HG03045 (cell line): ENCODE results near the gene SLC12A9.

Experiments used
- ATAC-seq: cut with Tn5 transposase; IDR thresholded peaks from one replicate; pipeline ENCODE4 v1.9.1; 2021; ENCODE audit warnings: mild to moderate bottlenecking, moderate library complexity; ENCODE audit not compliant: unreplicated experiment

Gene SLC12A9

GRCh38 chr7:100882201-100882600 is 29.7 kb downstream of the SLC12A9 start:
- no peak for ATAC-seq

- ATAC-seq: no peak
Measured at GRCh38 chr7:100882785-100883526, 30.4 kb downstream of the SLC12A9 start.

DNA sequence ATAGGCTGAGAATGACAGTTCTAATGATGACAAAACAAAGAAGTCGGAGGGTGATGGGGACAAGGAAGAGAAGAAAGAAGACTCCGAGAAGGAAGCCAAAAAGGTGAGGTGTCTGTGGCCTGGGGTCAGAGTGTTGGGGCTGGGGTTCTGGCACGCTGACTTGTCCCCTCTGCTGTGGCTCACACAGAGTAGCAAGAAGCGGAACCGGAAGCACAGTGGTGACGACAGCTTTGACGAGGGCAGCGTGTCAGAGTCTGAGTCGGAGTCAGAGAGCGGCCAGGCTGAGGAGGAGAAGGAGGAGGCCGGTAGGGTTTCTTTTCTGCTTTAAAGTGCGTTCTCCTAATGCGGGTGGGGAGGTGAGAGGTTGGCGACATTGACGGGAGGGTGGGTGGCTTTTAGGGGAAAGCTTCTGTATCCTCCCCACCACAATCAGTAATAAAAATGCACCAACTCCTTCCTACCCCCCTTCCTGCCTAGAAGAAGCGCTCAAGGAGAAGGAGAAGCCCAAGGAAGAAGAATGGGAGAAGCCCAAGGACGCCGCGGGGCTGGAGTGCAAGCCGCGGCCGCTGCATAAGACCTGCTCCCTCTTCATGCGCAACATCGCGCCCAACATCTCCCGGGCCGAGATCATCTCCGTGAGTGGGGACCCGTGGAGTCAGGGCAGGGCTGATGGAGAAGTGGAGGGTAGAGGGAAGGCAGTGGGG is 32.4 kb downstream of the SLC12A9 start:
- ATAC-seq: no peak

DNA sequence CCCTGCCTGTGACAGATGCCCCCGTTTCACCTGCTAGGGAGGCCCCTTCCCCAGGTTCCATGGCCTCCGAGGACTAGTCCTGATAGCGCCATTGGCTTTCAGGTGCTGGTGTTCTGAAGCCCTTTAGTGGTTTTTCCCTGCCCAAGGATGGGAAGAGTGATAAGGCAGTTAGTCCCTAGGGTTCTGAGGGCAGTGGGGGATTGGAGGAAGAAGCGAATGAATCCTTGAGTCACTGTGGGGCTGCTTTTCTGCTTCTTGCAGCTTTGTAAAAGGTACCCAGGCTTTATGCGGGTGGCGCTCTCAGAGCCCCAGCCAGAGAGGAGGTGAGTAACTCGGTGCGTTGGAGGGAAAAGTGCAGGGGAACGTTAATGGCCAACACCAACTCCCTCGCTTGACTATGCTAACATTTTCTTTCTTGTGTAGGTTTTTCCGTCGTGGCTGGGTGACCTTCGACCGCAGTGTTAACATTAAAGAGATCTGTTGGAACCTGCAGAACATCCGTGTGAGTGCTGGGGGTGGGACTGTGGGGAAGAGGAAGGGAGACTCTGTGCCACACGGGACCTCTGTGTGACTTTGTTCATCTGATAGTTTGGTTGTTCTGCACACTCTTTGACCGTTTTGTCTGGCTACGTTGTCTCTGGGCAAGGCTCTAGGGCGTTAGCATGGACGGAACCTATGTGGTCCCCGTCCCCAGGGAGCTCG is 33.1 kb downstream of the SLC12A9 start:
- no peak for ATAC-seq

- no peak for ATAC-seq
Measured at GRCh38 chr7:100886142-100886935, 33.8 kb downstream of the SLC12A9 start.

DNA sequence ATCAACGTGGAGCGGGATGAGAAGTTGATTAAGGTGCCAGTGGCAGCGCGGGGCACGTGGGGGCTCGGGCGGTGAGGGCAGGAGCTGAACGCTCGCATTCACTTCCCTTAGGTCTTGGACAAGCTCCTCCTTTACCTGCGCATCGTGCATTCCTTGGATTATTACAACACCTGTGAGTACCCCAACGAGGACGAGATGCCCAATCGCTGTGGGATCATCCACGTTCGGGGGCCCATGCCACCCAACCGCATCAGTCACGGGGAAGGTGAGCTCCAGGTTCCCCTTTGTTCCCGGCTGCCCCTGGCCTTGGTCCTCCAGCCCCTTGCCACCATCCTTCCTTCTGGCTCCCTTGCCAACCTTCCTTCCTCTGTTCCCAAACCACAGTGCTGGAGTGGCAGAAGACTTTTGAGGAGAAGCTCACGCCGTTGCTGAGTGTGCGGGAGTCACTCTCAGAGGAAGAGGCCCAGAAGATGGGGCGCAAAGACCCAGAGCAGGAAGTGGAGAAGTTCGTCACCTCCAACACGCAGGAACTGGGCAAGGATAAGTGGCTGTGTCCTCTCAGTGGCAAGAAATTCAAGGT is 34.5 kb downstream of the SLC12A9 start:
- no peak for ATAC-seq

DNA sequence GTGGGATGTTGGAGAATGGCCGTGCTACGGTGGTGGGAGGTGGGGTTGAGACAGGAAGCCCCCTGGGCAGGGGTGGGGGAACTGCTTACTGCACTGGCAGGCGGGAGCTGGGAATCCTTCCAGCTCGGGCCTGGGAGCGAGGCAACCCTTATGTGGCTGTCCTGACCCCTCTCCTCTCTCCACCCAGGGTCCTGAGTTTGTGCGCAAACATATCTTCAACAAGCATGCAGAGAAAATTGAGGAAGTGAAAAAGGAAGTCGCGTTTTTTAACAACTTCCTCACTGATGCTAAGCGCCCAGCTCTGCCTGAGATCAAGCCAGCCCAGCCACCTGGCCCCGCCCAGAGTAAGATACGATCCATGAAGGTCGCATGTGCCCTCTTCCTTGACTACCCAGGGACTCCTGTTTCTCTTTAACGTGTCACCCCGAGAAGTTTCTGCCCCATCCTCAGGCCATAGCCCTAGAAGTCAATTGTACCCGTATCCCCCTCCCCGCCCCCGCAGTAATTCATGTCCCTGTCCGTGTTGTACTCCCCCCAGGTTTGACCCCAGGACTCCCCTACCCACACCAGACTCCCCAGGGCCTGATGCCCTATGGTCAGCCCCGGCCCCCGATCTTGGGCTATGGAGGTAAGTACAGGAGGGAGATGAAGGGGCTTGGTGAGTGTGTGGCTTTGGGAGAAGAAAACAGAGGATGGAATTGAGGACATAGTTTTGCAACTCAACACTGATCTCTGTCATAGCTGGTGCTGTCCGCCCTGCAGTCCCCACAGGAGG is 35.2 kb downstream of the SLC12A9 start:
- no peak for ATAC-seq

DNA sequence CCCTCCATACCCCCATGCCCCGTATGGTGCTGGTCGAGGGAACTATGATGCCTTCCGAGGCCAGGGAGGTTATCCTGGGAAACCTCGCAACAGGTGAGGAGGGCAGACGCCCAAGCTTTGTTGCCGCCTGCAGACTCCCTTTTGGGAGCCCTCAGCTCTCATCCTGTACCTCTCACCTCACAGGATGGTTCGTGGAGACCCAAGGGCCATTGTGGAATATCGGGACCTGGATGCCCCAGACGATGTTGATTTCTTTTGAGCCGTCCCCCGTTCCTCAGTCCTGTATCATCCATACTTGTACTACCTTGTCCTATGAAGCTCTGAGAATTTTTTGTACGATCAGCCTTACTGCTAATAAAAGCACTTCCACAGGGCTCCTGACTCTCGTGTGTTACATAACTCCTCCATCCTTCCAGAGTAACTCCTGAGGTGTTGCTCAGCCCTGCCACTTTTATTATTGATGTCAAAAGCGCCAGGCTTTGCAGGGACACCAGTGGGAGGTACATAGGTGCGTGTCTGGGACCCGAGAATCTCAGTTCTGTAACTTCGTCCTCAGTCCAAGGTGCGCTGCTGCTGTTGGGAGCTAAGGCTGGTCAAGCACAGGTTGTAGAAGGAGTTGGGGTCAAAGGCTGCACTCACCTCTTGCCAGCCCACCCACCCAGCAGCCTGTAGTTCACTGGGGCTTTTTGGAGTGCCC is 35.9 kb downstream of the SLC12A9 start:
- no peak for ATAC-seq

DNA sequence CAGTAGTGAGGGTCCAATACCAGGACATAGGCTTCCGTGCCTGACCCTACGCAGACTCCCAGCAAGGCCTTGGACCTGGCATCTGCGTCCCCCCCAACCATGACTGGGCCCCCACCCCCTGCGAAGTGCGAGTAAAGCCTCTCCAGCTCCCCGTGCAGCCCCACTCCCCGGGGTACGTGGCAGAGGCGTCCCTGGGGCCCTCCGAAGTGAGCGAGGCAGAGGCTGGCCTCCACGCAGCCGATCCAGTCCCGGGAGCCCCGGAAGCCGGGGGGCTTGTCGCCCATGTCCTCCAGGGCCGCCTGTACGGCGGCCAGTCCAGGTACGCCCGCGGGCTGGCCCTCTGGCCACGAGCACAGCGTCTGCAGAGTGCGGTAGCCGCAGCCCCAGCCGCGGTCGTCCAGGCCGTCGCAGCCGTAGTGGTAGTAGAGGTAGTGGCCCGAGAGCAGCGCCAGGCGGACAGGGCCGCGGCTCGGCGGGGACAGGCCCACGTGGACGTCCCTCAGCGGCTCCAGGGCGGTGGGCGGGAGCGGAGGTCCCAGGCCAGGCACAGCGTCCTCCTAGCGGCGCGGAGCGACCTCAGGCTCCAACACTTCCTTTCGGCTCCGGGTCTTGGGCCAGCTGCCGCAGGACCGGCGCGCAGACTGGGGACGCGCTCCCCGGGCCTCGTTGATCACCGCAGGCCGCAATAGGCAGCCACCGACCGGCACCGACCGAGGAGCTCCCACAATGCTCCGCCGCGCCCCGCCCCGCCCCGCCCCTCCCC is 36.7 kb downstream of the SLC12A9 start, which contains the start of gene UFSP1:
TSS of gene UFSP1 (minus strand) at position 728 of the 763 bp plus-strand sequence. CDS start at position 284, 444 bp downstream.
- ATAC-seq: peak; percentile 29

DNA sequence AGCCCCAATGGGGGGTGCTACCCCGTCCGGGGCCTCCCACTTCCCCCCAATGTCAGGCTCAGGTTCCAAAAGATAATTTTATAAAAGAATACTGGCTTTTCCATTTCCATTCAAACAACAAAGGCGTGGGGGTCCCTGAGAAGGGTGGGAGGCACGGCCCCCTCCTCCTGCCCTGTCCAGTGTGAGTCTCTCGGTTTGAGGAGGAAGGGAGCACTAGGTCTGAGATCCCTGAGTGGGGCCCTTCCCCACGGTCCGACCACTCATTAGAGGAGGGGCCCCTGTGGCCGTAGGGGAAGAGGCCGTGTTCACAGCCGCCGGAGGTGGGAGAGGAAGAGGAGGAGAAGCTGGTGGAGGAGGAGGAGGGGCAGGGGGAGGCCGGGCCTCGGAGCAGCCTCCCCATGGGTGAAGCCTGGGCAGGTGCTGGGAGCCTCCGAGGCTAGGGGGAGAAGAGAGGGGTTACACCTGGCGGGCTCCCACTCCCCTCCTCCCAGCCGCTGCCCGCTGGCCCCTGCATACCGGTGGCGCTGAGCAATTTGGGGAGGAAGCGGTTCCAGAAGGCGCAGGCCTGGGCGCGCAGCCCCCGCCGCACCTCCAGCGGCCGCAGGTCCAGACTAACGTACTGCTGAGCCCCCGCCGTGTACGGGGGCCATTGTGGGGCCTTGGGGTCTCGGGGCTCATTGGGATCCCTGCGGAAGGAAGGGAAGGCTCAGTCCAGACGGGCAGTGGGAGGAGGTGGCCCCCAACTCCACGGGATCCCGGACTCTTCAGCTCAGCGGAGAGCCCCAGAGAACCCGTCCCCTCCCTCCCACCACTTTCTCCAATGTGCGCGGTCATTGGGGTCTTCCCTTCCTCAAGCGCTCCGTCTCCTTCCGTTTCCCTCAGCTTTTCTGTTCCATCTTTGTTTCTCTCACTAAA is 38.4 kb downstream of the SLC12A9 start:
- no peak for ATAC-seq

GRCh38 chr7:100891568-100892247 is 39.2 kb downstream of the SLC12A9 start:
- ATAC-seq: no peak

DNA sequence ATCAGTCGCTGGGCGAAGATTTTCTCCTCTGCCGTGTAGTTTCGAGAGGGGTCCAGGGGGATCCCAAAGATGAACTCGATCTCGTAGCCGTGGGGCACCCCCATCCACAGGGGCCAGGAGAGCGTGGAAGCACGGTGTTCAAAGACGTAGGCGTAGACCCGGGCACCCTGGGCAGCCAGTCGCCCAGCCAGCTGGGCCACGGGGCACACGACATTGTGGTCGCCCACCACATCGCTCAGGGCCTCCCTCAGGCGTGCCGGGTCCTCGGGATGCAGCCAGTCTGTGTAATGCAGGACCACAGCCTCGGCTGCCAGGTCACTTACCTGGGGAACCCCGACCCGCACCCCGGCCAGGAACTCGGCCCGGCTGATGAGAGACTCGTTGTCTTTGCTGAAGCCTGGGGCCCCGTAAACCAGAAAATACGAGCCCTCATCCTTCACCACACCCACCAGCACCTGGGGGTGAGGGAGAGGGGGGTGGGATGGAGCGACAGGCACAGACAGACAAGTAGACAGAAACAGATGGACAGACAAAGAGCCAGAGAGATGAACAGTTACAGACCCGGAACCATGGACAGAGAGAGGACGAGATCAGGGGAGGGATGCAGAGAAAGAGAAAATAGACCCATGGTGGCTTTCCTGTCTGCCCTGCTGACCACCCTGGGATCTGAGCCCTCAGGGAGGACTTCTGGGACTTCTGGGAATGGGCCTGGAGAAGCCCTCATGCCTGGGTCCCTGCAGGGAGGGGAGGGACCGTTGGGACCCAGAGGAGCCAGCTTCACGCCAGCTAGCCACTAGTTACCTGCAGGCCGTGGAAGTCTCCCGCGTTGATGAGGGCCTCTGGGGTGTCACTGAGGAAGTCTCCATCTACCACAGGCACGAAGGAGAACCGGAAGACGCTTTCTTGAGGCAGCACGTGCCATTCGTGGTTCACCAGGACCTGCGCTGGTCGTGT is 40.1 kb downstream of the SLC12A9 start:
- ATAC-seq: no peak

- ATAC-seq: no peak
Measured at GRCh38 chr7:100893318-100893895, 40.9 kb downstream of the SLC12A9 start.

GRCh38 chr7:100893910-100894721 is 41.6 kb downstream of the SLC12A9 start:
- no peak for ATAC-seq
